ENCODE data around the gene TGFB2.

GRCh38 chr1:218302155-218302554, 43.0 kb upstream of the TGFB2 start:
- no peak for TF ChIP-seq CTCF (IDR thresholded peaks at IDR 0.05)
- no peak for TF ChIP-seq POLR2A (IDR thresholded peaks at IDR 0.05; ENCODE audit: low read depth)
